Measurements from ENCODE around the gene CCDC93.

The CCDC93 gene

DNA sequence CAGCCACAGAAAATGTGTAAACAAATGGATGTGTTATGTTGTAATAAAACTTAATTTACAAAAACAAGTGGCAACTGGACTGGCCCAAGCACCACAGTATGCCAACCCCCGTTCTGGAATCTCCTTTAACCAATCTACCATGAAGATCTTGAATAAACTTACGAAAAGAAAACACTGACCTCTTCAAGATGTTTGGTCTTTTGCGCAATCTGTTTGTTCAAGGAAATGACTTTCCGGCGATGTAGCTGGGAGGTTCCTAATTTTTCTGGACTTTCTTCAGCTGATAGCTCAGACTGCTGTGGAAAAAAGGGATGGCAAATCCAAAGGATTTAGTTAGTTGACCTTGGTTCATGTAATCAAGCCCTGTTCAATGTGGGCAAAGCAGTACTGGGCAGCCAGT lies 55.7 kb downstream of the CCDC93 start:
- DNase-seq (ENCODE audit: extremely low read depth in 1 of 2, low read depth in 1 of 2) = no peak

GRCh38 chr2:117957616-117958015 lies 56.3 kb downstream of the CCDC93 start:
- no peak for DNase-seq (ENCODE audit: extremely low read depth in 1 of 2, low read depth in 1 of 2)

GRCh38 chr2:117956036-117956796 lies 57.7 kb downstream of the CCDC93 start:
- no peak for DNase-seq (ENCODE audit: extremely low read depth in 1 of 2, low read depth in 1 of 2)

DNA sequence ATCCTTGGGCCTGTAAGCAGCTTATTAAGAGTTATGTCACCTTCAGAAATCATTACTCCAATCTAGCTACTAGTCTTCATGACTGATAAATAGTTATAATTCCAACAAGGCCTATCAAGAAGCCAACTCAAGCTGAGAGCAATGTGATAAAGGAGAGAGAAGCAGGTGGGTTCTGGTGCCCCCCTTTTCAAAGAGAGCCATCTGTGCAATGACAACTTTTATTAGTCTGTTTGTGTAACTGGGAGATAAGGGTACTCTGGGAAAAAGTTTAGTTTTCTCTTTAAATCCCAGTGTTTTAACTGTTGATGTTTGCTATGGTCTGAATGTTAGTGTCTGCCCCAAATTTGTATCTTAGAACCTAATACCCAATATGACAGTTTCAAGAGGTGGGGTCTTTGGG lies 60.6 kb downstream of the CCDC93 start:
- DNase-seq (ENCODE audit: extremely low read depth in 1 of 2, low read depth in 1 of 2) = no peak

GRCh38 chr2:117952701-117953100 lies 61.2 kb downstream of the CCDC93 start:
- no peak for DNase-seq (ENCODE audit: extremely low read depth in 1 of 2, low read depth in 1 of 2)

DNA sequence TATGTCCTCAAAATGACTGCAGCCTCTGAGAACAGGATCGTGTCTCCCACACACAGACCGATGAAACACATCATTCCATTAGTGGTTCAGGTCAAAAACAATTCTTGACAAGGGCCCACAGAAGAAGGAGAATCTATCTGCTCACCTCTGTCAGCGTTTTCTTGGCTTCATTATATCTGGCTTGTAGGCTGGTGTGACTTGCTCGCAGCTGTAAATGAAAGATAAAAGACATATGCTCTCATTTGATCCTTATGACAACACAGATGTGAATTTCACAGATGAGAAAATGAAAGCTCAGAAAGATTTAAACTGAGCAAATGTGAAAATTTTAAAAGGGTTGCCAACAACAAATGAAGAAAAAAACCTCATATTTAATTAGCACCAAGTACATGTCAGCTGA lies 61.6 kb downstream of the CCDC93 start:
- DNase-seq (ENCODE audit: extremely low read depth in 1 of 2, low read depth in 1 of 2) = no peak

DNA sequence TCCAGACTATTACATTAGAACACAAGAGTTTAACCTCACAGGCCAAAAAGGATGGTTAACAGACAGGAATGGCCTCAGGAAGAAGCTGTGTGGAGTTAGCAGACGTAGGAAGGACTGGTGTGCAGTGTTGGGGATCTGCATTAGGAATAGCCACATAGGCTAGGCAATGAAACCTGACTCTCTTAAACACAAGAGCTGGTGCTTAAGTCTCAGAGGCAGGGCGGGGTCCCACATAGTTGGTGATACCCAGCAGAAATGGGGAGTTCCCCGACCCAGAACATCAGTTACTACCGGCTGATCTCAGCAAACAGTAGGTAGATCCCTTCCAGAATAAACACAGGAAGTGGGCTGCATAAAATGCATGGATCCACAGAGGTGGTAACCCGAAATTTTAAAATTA lies 64.1 kb downstream of the CCDC93 start:
- DNase-seq (ENCODE audit: extremely low read depth in 1 of 2, low read depth in 1 of 2) = no peak

DNA sequence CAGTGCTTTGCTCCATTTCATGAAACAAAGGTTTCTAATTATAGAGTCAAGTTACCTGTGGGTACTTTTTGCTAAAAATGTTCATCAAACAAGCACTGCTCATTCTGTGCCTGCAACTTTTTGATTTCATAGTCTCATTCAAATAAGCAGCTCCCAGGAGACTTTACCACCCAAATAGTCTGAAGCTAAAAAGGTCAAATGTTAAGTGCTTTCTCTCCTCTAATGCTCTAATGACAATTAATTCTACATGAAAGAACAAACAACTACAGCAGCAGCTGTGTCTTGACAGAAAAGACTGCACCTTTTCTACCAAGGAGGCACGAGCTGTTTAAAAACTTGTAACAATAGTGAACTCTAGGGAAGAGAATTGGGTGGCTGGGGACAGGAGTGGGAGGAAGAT lies 65.3 kb downstream of the CCDC93 start:
- DNase-seq (ENCODE audit: extremely low read depth in 1 of 2, low read depth in 1 of 2) = no peak

DNA sequence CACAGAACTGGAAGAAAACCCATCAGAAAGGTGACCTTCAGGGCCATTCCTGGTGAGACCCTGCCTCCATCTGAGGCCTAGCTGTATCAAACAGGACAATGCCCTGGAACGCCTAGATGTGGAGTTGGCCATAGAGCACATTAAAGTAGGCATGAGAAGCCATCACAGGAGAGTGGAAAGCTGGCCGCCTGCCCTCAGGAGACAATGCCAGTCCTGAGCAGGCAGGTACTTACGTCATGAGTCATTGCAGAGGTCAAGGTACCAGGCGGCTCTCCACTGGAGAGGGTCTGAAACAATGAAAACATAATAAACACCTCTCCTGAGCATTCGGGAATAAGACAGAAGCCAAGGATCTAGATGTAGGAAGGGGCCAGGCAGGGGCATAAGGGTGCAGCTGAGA lies 68.6 kb downstream of the CCDC93 start:
- DNase-seq (ENCODE audit: extremely low read depth in 1 of 2, low read depth in 1 of 2) = no peak

- DNase-seq (ENCODE audit: extremely low read depth in 1 of 2, low read depth in 1 of 2) = no peak
Measured at GRCh38 chr2:117944816-117945215, 69.1 kb downstream of the CCDC93 start.

DNA sequence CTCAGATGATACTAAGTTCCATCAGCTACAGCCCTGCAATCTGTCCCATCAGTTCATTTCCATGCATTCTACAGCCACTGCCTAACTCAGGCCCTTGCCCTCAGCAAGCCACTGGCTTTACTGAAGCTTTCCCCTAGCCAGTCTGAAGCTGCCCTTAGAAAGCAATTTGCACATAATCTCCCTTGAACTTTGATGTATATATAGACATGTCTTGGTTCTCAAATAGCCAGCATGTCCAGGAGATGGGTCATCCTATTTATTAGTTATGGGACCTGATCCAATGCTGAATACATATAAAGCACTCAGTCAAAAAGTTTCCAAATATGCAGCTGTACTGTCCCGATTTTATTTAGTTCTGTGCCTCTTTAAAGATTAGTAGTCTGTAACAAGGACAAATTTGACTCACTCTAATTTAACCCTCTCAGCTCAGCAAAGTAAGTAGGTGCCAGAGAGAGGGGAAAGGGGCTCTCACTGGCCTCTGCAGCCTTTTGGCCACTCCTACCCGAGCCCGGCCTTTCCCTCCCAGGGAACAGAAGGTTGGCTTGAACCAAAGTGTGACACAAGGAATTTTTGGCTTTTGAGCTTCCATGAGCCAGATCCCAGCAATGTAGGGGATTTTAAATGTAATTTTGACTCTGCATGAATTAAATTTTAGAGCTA lies 70.7 kb downstream of the CCDC93 start:
- no peak for DNase-seq (ENCODE audit: extremely low read depth in 1 of 2, low read depth in 1 of 2)

- no peak for DNase-seq (ENCODE audit: extremely low read depth in 1 of 2, low read depth in 1 of 2)
Measured at GRCh38 chr2:117942551-117942950, 71.3 kb downstream of the CCDC93 start.

GRCh38 chr2:117941693-117942092 lies 72.2 kb downstream of the CCDC93 start:
- DNase-seq (ENCODE audit: extremely low read depth in 1 of 2, low read depth in 1 of 2) = no peak

- DNase-seq (ENCODE audit: extremely low read depth in 1 of 2, low read depth in 1 of 2) = no peak
Measured at GRCh38 chr2:117940436-117940835, 73.4 kb downstream of the CCDC93 start.

GRCh38 chr2:117938611-117939010 lies 75.3 kb downstream of the CCDC93 start:
- no peak for DNase-seq (ENCODE audit: extremely low read depth in 1 of 2, low read depth in 1 of 2)

- no peak for DNase-seq (ENCODE audit: extremely low read depth in 1 of 2, low read depth in 1 of 2)
Measured at GRCh38 chr2:117936871-117937428, 76.9 kb downstream of the CCDC93 start.

GRCh38 chr2:117935954-117936353 lies 77.9 kb downstream of the CCDC93 start:
- DNase-seq (ENCODE audit: extremely low read depth in 1 of 2, low read depth in 1 of 2) = no peak

DNA sequence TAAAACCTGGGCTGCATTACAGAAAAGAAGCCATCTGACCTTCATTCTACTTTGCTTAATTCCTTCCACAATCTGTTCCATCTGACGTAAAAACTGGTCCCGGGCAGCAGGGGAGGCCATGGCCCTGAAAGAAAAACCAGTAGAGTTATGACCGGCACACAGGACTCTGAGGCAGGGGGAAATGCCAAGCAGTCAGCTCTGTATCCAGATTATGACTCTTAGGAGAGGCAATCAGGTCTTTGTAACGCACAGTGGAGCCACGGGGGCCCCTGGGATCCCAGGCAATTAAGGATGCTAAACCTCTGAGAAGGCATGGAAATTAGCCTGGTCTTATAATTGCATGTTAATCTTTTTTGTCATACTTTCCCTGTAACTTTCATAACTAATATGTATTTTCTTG lies 78.4 kb downstream of the CCDC93 start:
- no peak for DNase-seq (ENCODE audit: extremely low read depth in 1 of 2, low read depth in 1 of 2)

DNA sequence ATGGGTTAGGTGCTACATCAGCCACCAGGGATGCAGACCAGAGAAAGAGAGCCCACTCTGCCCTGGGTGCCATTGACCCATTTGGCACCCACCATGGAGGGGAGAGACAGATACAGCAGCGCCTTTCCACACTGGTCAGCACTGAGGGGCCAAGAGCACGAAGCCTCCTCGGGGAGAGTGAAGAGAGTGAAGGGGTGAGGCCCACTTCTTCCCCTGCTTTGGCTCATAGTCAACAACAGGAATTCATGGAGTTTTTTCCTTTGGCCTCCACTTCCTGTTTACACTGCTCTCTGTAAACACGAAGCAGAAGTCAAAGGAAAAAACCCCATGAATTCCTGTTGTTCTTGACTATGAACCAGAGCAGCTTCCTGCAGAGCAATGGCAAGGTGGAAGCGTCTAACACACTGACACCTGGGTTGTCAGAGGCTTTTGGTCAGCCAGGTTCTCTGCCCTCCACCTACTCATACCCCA lies 80.0 kb downstream of the CCDC93 start:
- DNase-seq (ENCODE audit: extremely low read depth in 1 of 2, low read depth in 1 of 2) = no peak

DNA sequence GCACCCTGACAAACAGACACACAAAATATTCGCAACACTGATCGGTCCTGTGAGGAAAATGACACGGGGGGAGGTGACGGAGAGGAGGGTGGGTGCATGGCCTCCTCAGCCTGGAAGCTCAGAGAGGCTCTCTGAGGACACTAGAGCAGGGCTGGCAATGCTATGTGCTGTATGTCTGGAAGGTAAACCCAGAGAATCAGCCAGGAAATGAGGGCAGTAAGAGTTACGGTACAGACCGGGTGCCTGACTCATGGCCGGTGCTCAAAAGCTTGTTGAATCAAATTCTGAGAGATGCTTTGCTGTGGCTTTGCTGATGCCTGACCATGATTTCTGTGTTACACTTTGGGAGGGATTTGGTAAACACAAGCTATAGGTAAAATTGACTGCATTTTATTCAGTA lies 81.9 kb downstream of the CCDC93 start:
- DNase-seq (ENCODE audit: extremely low read depth in 1 of 2, low read depth in 1 of 2) = no peak

- DNase-seq (ENCODE audit: extremely low read depth in 1 of 2, low read depth in 1 of 2) = no peak
Measured at GRCh38 chr2:117931266-117931665, 82.6 kb downstream of the CCDC93 start.

DNA sequence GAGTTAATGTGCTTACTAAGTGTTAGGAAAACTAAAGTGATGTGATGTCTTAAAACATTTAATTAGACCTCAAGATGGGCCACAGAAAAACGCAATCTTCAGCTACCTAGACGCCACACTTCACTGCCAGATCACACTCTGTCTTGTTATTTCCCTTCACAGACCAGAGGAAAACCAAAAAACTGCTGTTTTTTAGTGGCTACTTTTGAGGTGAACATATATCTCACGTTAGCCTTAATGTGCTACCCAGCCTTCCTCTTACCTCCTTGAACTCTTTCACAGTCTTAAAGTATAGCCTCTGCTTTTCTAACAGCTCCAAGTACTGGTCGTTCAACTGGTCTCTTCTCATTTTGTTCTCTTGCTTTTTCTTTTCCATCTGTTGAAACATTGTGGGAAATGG lies 83.1 kb downstream of the CCDC93 start:
- DNase-seq (ENCODE audit: extremely low read depth in 1 of 2, low read depth in 1 of 2) = no peak
